ENCODE measurements around the gene JPH2.

GRCh38 chr20:44069203-44070011 lies 117.6 kb downstream of the JPH2 start:
- no peak for TF ChIP-seq CTCF (IDR thresholded peaks at IDR 0.05)
- TF ChIP-seq EP300 (IDR thresholded peaks at IDR 0.05) = no peak
- no peak for TF ChIP-seq POLR2AphosphoS5 (IDR thresholded peaks at IDR 0.05)
- no peak for TF ChIP-seq POLR2A (IDR thresholded peaks at IDR 0.05)
